ENCODE data around the gene AGFG1.

The AGFG1 gene

GRCh38 chr2:227456102-227456501 is 15.9 kb upstream of the AGFG1 start:
- no peak for DNase-seq
- H3K23ac ChIP-seq (ENCODE audit: low read length): no peak overlapping the region
- no peak overlapping the region for H3K56ac ChIP-seq (ENCODE audit: low read length)
- H2BK5ac ChIP-seq (ENCODE audit: low read length): no peak overlapping the region
- H2BK15ac ChIP-seq (replicated peaks; ENCODE audit: low read depth): no peak overlapping the region
- H3K4me2 ChIP-seq (ENCODE audit: low read length): no peak overlapping the region
- no peak overlapping the region for H2AK5ac ChIP-seq (ENCODE audit: low read length)
- H3K27me3 ChIP-seq (ENCODE audit: insufficient read depth, low read length, poor library complexity): no peaks in the 10 kb centered on the region
- no peak overlapping the region for H4K5ac ChIP-seq (ENCODE audit: low read length)
- no peak overlapping the region for H3K27ac ChIP-seq (ENCODE audit: low read depth, low read length)
- no CpG with 5 or more reads among the region's 2 CpGs for WGBS (ENCODE audit: extremely low coverage, insufficient coverage, low lambda C conversion rate)
- no peak overlapping the region for H4K8ac ChIP-seq (ENCODE audit: low read depth, low read length)
- no peak overlapping the region for H3K9ac ChIP-seq (ENCODE audit: low read length)
- no peak overlapping the region for H2BK120ac ChIP-seq (ENCODE audit: low read depth, low read length)
- peak overlapping the region; percentile 60 for H3K18ac ChIP-seq (ENCODE audit: low read length)
- no peak overlapping the region for H3K4me3 ChIP-seq (ENCODE audit: low read length)
- H3K4me1 ChIP-seq (ENCODE audit: control insufficient read depth, low read depth, low read length): no peaks in the 10 kb centered on the region
- H3K36me3 ChIP-seq (ENCODE audit: control insufficient read depth, insufficient read depth, low read length): no peaks in the 10 kb centered on the region
- no peak overlapping the region for H3K4ac ChIP-seq (ENCODE audit: low read depth, low read length)
- H3K79me1 ChIP-seq (ENCODE audit: low read length): no peaks in the 10 kb centered on the region
- H3K79me2 ChIP-seq (ENCODE audit: control insufficient read depth, insufficient read depth, low read length): no peaks in the 10 kb centered on the region

- no peak for DNase-seq
- H3K27me3 ChIP-seq (ENCODE audit: insufficient read depth, low read length, poor library complexity): no peaks in the 10 kb centered on the region
- no CpG with 5 or more reads among the region's 4 CpGs for WGBS (ENCODE audit: extremely low coverage, insufficient coverage, low lambda C conversion rate)
These were observed 15.2 kb upstream of the AGFG1 start for GRCh38 chr2:227456772-227457171.

DNA sequence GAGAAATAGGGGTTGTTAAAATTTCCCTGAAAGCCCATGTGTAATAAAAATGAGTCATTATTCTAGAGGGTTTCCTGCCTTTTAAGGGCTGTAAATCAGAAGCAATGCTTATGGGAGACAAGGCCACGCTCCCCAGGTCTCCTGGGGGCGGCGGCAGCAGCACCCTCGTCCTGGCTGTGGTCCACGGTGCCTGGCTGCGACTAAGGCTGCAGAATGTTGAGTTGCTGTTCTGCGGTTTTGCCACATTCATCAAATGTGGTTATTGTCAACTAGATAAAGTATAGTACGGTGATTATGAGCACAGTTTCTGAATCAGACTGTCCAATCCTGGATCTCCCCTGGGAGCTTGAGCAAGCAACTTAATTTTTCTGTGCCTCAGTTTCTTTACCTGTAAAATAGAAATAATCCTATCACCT is 11.9 kb upstream of the AGFG1 start:
- Histone ChIP-seq H4K8ac (ENCODE audit: low read depth, low read length) (no peak overlapping the region), H3K4ac (ENCODE audit: low read depth, low read length) (no peak overlapping the region), H3K27ac (ENCODE audit: low read depth, low read length) (no peak overlapping the region), H3K36me3 (ENCODE audit: control insufficient read depth, insufficient read depth, low read length) (no peaks in the 10 kb centered on the region), H3K79me1 (ENCODE audit: low read length) (no peaks in the 10 kb centered on the region), H2AK5ac (ENCODE audit: low read length) (no peak overlapping the region), H3K56ac (ENCODE audit: low read length) (no peak overlapping the region), H3K4me1 (ENCODE audit: control insufficient read depth, low read depth, low read length) (no peaks in the 10 kb centered on the region), H3K4me2 (ENCODE audit: low read length) (no peak overlapping the region), H2BK15ac (replicated peaks; ENCODE audit: low read depth) (no peak overlapping the region), H3K27me3 (ENCODE audit: insufficient read depth, low read length, poor library complexity) (no peaks in the 10 kb centered on the region), H2BK5ac (ENCODE audit: low read length) (no peak overlapping the region), H3K4me3 (ENCODE audit: low read length) (no peak overlapping the region), H3K23ac (ENCODE audit: low read length) (no peak overlapping the region), H3K79me2 (ENCODE audit: control insufficient read depth, insufficient read depth, low read length) (no peaks in the 10 kb centered on the region), H3K18ac (ENCODE audit: low read length) (no peak overlapping the region), H2BK120ac (ENCODE audit: low read depth, low read length) (no peak overlapping the region), H3K9ac (ENCODE audit: low read length) (no peak overlapping the region), H4K5ac (ENCODE audit: low read length) (no peak overlapping the region)
- DNase-seq: no peak
- no CpG with 5 or more reads among the region's 8 CpGs for WGBS (ENCODE audit: extremely low coverage, insufficient coverage, low lambda C conversion rate)

More at GRCh38 chr2:227456772-227457171, 15.2 kb upstream of the AGFG1 start:
- Histone ChIP-seq H2AK5ac (ENCODE audit: low read length) (no peak overlapping the region), H2BK5ac (ENCODE audit: low read length) (no peak overlapping the region), H2BK15ac (replicated peaks; ENCODE audit: low read depth) (no peak overlapping the region), H2BK120ac (ENCODE audit: low read depth, low read length) (no peak overlapping the region), H4K5ac (ENCODE audit: low read length) (no peak overlapping the region), H3K79me1 (ENCODE audit: low read length) (no peaks in the 10 kb centered on the region), H3K9ac (ENCODE audit: low read length) (no peak overlapping the region), H3K4ac (ENCODE audit: low read depth, low read length) (no peak overlapping the region), H3K18ac (ENCODE audit: low read length) (no peak overlapping the region), H3K36me3 (ENCODE audit: control insufficient read depth, insufficient read depth, low read length) (no peaks in the 10 kb centered on the region), H3K27ac (ENCODE audit: low read depth, low read length) (no peak overlapping the region), H3K4me3 (ENCODE audit: low read length) (no peak overlapping the region), H4K8ac (ENCODE audit: low read depth, low read length) (no peak overlapping the region), H3K23ac (ENCODE audit: low read length) (no peak overlapping the region), H3K56ac (ENCODE audit: low read length) (no peak overlapping the region), H3K4me1 (ENCODE audit: control insufficient read depth, low read depth, low read length) (no peaks in the 10 kb centered on the region), H3K79me2 (ENCODE audit: control insufficient read depth, insufficient read depth, low read length) (no peaks in the 10 kb centered on the region), H3K4me2 (ENCODE audit: low read length) (no peak overlapping the region)

DNA sequence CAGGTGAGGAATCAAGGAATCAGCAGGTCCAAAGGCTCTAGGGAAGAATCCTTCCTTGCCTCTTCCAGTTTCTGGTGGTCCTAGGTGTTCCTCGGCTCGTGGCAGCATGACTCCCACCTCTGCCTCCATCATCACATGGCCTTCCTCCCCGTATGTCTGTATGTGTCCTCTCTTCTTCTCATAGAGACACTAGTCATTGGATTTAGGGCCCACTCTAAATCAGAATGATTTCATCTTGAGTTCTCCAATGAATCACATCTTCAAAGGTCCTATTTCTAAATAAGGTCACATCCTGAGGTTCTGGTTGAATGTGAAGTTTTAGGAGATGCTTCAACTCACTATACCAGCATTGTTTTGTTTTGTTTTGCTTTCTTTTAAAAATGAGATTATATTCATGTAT is 11.1 kb upstream of the AGFG1 start:
- no peak overlapping the region for H3K56ac ChIP-seq (ENCODE audit: low read length)
- no peak overlapping the region for H2BK120ac ChIP-seq (ENCODE audit: low read depth, low read length)
- H4K8ac ChIP-seq (ENCODE audit: low read depth, low read length): no peak overlapping the region
- no peak overlapping the region for H3K4me3 ChIP-seq (ENCODE audit: low read length)
- H3K36me3 ChIP-seq (ENCODE audit: control insufficient read depth, insufficient read depth, low read length): no peaks in the 10 kb centered on the region
- no peak overlapping the region for H3K4me2 ChIP-seq (ENCODE audit: low read length)
- H3K9ac ChIP-seq (ENCODE audit: low read length): no peak overlapping the region
- no CpG with 5 or more reads among the region's 3 CpGs for WGBS (ENCODE audit: extremely low coverage, insufficient coverage, low lambda C conversion rate)
- no peak overlapping the region for H3K4ac ChIP-seq (ENCODE audit: low read depth, low read length)
- no peak for DNase-seq
- H2AK5ac ChIP-seq (ENCODE audit: low read length): no peak overlapping the region
- no peak overlapping the region for H2BK15ac ChIP-seq (replicated peaks; ENCODE audit: low read depth)
- no peaks in the 10 kb centered on the region for H3K4me1 ChIP-seq (ENCODE audit: control insufficient read depth, low read depth, low read length)
- no peak overlapping the region for H4K5ac ChIP-seq (ENCODE audit: low read length)
- H3K18ac ChIP-seq (ENCODE audit: low read length): no peak overlapping the region
- no peaks in the 10 kb centered on the region for H3K27me3 ChIP-seq (ENCODE audit: insufficient read depth, low read length, poor library complexity)
- no peaks in the 10 kb centered on the region for H3K79me2 ChIP-seq (ENCODE audit: control insufficient read depth, insufficient read depth, low read length)
- no peak overlapping the region for H2BK5ac ChIP-seq (ENCODE audit: low read length)
- H3K23ac ChIP-seq (ENCODE audit: low read length): no peak overlapping the region
- H3K79me1 ChIP-seq (ENCODE audit: low read length): no peaks in the 10 kb centered on the region
- no peak overlapping the region for H3K27ac ChIP-seq (ENCODE audit: low read depth, low read length)

GRCh38 chr2:227461811-227462461 is 10.0 kb upstream of the AGFG1 start:
- H3K79me1 ChIP-seq (ENCODE audit: low read length): no peaks in the 10 kb centered on the region
- H4K8ac ChIP-seq (ENCODE audit: low read depth, low read length): no peak overlapping the region
- no peak overlapping the region for H3K4me3 ChIP-seq (ENCODE audit: low read length)
- no peak overlapping the region for H2BK5ac ChIP-seq (ENCODE audit: low read length)
- no CpG with 5 or more reads among the region's 4 CpGs for WGBS (ENCODE audit: extremely low coverage, insufficient coverage, low lambda C conversion rate)
- no peak overlapping the region for H2BK120ac ChIP-seq (ENCODE audit: low read depth, low read length)
- H3K56ac ChIP-seq (ENCODE audit: low read length): no peak overlapping the region
- no peaks in the 10 kb centered on the region for H3K79me2 ChIP-seq (ENCODE audit: control insufficient read depth, insufficient read depth, low read length)
- H3K27me3 ChIP-seq (ENCODE audit: insufficient read depth, low read length, poor library complexity): no peaks in the 10 kb centered on the region
- H3K4me1 ChIP-seq (ENCODE audit: control insufficient read depth, low read depth, low read length): no peaks in the 10 kb centered on the region
- H3K18ac ChIP-seq (ENCODE audit: low read length): no peak overlapping the region
- no peak overlapping the region for H3K4me2 ChIP-seq (ENCODE audit: low read length)
- H3K23ac ChIP-seq (ENCODE audit: low read length): no peak overlapping the region
- no peak for DNase-seq
- no peaks in the 10 kb centered on the region for H3K36me3 ChIP-seq (ENCODE audit: control insufficient read depth, insufficient read depth, low read length)
- no peak overlapping the region for H3K9ac ChIP-seq (ENCODE audit: low read length)
- no peak overlapping the region for H2AK5ac ChIP-seq (ENCODE audit: low read length)
- H3K4ac ChIP-seq (ENCODE audit: low read depth, low read length): no peak overlapping the region
- H2BK15ac ChIP-seq (replicated peaks; ENCODE audit: low read depth): no peak overlapping the region
- H3K27ac ChIP-seq (ENCODE audit: low read depth, low read length): no peak overlapping the region
- H4K5ac ChIP-seq (ENCODE audit: low read length): no peak overlapping the region

DNA sequence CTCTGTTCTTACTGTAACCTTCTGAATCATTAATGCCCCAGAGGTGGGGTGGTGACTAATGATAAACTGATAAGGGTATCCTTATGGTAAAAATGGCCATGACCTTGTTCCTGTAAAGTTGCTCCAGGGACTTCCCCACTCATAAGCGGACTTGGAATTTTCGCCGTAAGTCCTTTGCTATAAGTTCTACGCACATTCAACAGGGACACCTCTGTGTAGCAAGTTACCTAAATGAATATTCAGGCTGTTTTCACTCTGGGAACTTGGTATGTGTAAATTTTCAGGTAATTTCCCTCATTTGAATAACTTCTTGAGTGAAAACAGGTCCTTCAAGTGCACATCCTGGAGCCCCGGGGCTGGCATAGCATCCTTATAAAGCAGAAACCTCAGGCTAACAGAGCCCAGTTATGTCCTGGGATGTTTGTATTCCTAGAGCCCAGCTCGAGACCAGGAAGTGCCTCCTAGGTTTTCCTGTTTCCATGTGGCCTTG is 9.4 kb upstream of the AGFG1 start:
- DNase-seq: no peak

More for the DNA sequence above, 9.4 kb upstream of the AGFG1 start:
- no peak overlapping the region for H3K23ac ChIP-seq (ENCODE audit: low read length)
- no peak overlapping the region for H2BK120ac ChIP-seq (ENCODE audit: low read depth, low read length)
- H3K27me3 ChIP-seq (ENCODE audit: insufficient read depth, low read length, poor library complexity): no peaks in the 10 kb centered on the region
- no peak overlapping the region for H4K5ac ChIP-seq (ENCODE audit: low read length)
- H3K9ac ChIP-seq (ENCODE audit: low read length): no peak overlapping the region
- H3K4me2 ChIP-seq (ENCODE audit: low read length): no peak overlapping the region
- no peaks in the 10 kb centered on the region for H3K79me1 ChIP-seq (ENCODE audit: low read length)
- H2BK5ac ChIP-seq (ENCODE audit: low read length): no peak overlapping the region
- no peak overlapping the region for H2AK5ac ChIP-seq (ENCODE audit: low read length)
- H3K79me2 ChIP-seq (ENCODE audit: control insufficient read depth, insufficient read depth, low read length): no peaks in the 10 kb centered on the region
- H4K8ac ChIP-seq (ENCODE audit: low read depth, low read length): no peak overlapping the region
- peak overlapping the region; percentile 22 for H3K4ac ChIP-seq (ENCODE audit: low read depth, low read length)
- no peak overlapping the region for H2BK15ac ChIP-seq (replicated peaks; ENCODE audit: low read depth)
- H3K36me3 ChIP-seq (ENCODE audit: control insufficient read depth, insufficient read depth, low read length): no peaks in the 10 kb centered on the region
- no peak overlapping the region for H3K27ac ChIP-seq (ENCODE audit: low read depth, low read length)
- H3K56ac ChIP-seq (ENCODE audit: low read length): no peak overlapping the region
- no peak overlapping the region for H3K4me3 ChIP-seq (ENCODE audit: low read length)
- no peak overlapping the region for H3K18ac ChIP-seq (ENCODE audit: low read length)
- no peaks in the 10 kb centered on the region for H3K4me1 ChIP-seq (ENCODE audit: control insufficient read depth, low read depth, low read length)
- no CpG with 5 or more reads among the region's 6 CpGs for WGBS (ENCODE audit: extremely low coverage, insufficient coverage, low lambda C conversion rate)
